ENCODE measurements around the gene CMC2. TPM values are rescaled to one million over a fixed set of nuclear protein-coding genes. Genes with fewer than 3 reads are reported as not detected.
A peak's percentile ranks its signal among the peaks of the same experiment; 100 is the strongest.

The CMC2 gene
- total and polyA plus RNA-seq, 10 donors = 28.6 to 104 (median 54.8) TPM

DNA sequence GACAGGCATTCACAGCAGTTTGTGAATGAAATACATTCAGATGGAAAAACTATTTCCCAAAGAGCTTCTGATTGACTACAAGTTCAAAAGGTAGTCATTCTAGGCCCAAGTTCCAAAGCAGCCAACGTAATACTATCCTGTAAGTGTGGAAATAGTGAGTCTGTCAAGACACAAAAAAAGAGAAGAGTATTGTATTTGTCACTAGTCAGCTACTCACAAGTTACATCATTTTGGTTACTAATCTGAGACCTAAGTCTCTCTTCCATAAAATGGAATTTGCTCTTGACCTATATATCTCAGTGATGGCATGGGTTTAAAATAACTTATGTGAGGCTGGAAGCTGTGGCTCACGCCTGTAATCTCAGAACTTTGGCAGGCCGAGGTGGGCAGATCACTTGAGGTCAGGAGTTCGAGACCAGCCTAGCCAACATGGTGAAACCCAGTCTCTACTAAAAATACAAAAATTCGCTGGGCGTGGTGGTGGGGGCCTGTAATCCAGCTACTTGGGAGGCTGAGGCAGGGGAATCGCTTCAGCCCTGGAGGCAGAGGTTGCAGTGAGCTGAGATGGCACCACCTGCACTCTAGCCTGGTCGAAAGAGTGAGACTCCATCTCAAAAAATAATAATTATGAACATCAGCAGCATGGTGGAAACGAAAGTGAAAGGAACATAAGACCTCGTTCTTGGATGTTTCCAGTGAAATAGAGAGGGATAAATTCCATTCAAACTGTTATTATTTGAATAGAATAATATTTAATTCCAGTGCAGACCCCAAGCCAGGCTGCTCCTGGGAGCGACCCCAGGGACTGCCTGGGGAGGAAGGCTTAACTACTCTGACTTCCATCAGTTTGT is 2.9 kb downstream of the CMC2 start:
- H3K27ac ChIP-seq = peak overlapping the region in 7 of 8 donors; percentile 73 to 99 (median 82)
- 44 to 63% (median 47%) methylated on average over 11 of the region's 11 CpGs for WGBS, 5 donors
- H3K4me1 ChIP-seq = peaks cover 14 to 56% (median 37%) of the 10 kb centered on the region in 6 donors
- TF ChIP-seq POLR2AphosphoS5 (IDR thresholded peaks at IDR 0.05) = no peak
- TF ChIP-seq, protein P1, sequence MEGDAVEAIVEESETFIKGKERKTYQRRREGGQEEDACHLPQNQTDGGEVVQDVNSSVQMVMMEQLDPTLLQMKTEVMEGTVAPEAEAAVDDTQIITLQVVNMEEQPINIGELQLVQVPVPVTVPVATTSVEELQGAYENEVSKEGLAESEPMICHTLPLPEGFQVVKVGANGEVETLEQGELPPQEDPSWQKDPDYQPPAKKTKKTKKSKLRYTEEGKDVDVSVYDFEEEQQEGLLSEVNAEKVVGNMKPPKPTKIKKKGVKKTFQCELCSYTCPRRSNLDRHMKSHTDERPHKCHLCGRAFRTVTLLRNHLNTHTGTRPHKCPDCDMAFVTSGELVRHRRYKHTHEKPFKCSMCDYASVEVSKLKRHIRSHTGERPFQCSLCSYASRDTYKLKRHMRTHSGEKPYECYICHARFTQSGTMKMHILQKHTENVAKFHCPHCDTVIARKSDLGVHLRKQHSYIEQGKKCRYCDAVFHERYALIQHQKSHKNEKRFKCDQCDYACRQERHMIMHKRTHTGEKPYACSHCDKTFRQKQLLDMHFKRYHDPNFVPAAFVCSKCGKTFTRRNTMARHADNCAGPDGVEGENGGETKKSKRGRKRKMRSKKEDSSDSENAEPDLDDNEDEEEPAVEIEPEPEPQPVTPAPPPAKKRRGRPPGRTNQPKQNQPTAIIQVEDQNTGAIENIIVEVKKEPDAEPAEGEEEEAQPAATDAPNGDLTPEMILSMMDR (IDR thresholded peaks at IDR 0.05 in 8 of 11, conservative IDR thresholded peaks at IDR 0.05 in 3 of 11) = no peak
- TF ChIP-seq POLR2A (IDR thresholded peaks at IDR 0.05) = no peak
- DNase-seq = no peak
- no peaks in the 10 kb centered on the region for H3K36me3 ChIP-seq
- intact Hi-C loops (cut with DNase I; ENCODE audit: low total_unique reads) = no loop called here
- H3K4me3 ChIP-seq = peak overlapping the region; percentile 22 to 84 (median 39)
- H3K9me3 ChIP-seq = no peaks in the 10 kb centered on the region
- no peaks in the 10 kb centered on the region for H3K27me3 ChIP-seq (replicated peaks in 1 of 7)

DNA sequence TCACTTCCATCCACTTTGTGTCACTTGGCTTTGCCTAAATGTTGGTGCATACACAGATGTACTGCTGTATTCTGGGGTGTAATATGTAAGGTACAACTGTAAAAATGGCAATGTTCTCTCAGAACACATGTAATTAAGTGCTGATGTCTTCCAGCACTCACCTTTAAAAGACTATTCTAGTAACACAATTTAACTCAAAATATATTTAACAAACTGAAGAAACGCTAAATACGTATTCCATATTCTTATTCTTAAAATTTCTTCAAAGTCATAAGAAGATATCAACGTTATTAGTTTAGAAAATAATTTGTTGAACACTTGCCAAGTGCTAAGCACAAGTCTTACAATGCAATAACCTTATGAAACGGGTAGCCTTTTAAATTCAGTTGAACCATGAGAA is 3.6 kb downstream of the CMC2 start:
- intact Hi-C loops (cut with DNase I; ENCODE audit: low total_unique reads) = no loop called here
- Histone ChIP-seq H3K27ac (peak overlapping the region in 3 of 8 donors; percentile 82 to 99 (median 98)), H3K4me1 (peaks cover 14 to 56% (median 38%) of the 10 kb centered on the region in 6 donors), H3K9me3 (no peaks in the 10 kb centered on the region), H3K27me3 (replicated peaks in 1 of 7) (no peaks in the 10 kb centered on the region), H3K36me3 (no peaks in the 10 kb centered on the region), H3K4me3 (no peak overlapping the region)
- no peak for TF ChIP-seq POLR2A (IDR thresholded peaks at IDR 0.05)
- TF ChIP-seq POLR2AphosphoS5 (IDR thresholded peaks at IDR 0.05) = no peak
- TF ChIP-seq, protein P1 (IDR thresholded peaks at IDR 0.05 in 8 of 11, conservative IDR thresholded peaks at IDR 0.05 in 3 of 11) = no peak
- 74 to 88% (median 76%) methylated on average over 4 of the region's 4 CpGs for WGBS, 5 donors
- DNase-seq = no peak

DNA sequence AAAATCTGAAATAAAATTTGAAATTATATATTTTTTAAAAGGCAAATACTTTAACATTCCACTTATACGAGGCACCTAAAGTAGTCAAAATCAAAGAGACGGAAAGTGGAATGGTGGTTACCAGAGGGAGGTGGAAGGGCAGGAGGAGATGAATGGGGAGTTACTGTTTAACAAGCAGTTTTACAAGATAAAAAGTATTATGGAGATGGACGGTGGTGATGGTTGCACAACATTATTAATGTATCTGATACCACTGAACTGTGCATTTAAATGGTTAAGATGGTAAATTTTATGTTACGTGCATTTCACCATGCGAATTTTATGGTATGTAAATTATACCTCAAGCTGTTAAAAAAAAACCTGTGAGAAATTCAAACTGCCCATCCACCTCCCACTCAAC is 5.4 kb downstream of the CMC2 start:
- H3K27ac ChIP-seq = no peak overlapping the region
- WGBS, 5 donors = 77 to 88% (median 81%) methylated on average over 5 of the region's 5 CpGs
- peaks cover 14 to 69% (median 47%) of the 10 kb centered on the region in 6 donors for H3K4me1 ChIP-seq
- TF ChIP-seq POLR2A (IDR thresholded peaks at IDR 0.05) (no peak), POLR2AphosphoS5 (IDR thresholded peaks at IDR 0.05) (no peak)
- TF ChIP-seq, protein P1 (IDR thresholded peaks at IDR 0.05 in 8 of 11, conservative IDR thresholded peaks at IDR 0.05 in 3 of 11) = no peak
- H3K4me3 ChIP-seq = no peak overlapping the region
- intact Hi-C loops (cut with DNase I; ENCODE audit: low total_unique reads) = no loop called here
- DNase-seq = no peak
- H3K27me3 ChIP-seq (replicated peaks in 1 of 7) = no peaks in the 10 kb centered on the region
- H3K9me3 ChIP-seq = no peaks in the 10 kb centered on the region
- H3K36me3 ChIP-seq = no peaks in the 10 kb centered on the region

DNA sequence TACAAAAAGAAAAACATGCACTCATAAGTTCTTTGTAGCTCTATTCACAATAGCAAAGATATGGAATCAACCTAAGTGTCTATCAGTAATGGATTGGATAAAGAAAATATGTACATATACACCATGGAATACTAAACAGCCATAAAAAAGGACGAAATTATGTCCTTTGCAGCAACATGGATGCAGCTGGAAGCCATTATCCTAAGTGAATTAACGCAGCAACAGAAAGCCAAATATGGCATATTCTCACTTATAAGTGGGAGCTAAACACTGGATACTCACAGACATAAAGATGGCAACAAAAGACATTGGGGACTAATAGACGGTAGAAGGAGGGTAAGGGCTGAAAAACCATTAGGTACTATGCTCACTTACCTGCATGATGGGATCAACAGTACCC is 5.8 kb downstream of the CMC2 start:
- intact Hi-C loops (cut with DNase I; ENCODE audit: low total_unique reads) = no loop called here
- Histone ChIP-seq H3K36me3 (no peaks in the 10 kb centered on the region), H3K27me3 (replicated peaks in 1 of 7) (no peaks in the 10 kb centered on the region), H3K9me3 (no peaks in the 10 kb centered on the region), H3K4me1 (peaks cover 14 to 69% (median 44%) of the 10 kb centered on the region in 6 donors), H3K27ac (no peak overlapping the region), H3K4me3 (no peak overlapping the region)
- WGBS, 5 donors = 92 to 98% (median 97%) methylated on average over 3 of the region's 3 CpGs
- no peak for DNase-seq
- TF ChIP-seq, protein P1 (IDR thresholded peaks at IDR 0.05 in 8 of 11, conservative IDR thresholded peaks at IDR 0.05 in 3 of 11) = no peak
- TF ChIP-seq POLR2AphosphoS5 (IDR thresholded peaks at IDR 0.05) (no peak), POLR2A (IDR thresholded peaks at IDR 0.05) (no peak)

All from spleen (tissue), 11 donors.